ENCODE data around the gene MBP.

Gene MBP

GRCh38 chr18:77017355-77017754, 115.2 kb downstream of the MBP start:
- DNase-seq: no peak

GRCh38 chr18:77016936-77017335, 115.6 kb downstream of the MBP start:
- DNase-seq: no peak

GRCh38 chr18:77015771-77016710, 116.5 kb downstream of the MBP start:
- no peak for DNase-seq

GRCh38 chr18:77015169-77015568, 117.4 kb downstream of the MBP start:
- DNase-seq: no peak

GRCh38 chr18:77014538-77014937, 118.0 kb downstream of the MBP start:
- DNase-seq: no peak

- no peak for DNase-seq
Observed at GRCh38 chr18:77013811-77014521, 118.6 kb downstream of the MBP start.

GRCh38 chr18:77012806-77013541, 119.6 kb downstream of the MBP start:
- no peak for DNase-seq

- no peak for DNase-seq
Observed at GRCh38 chr18:77012120-77012519, 120.5 kb downstream of the MBP start.

- DNase-seq: no peak
Observed at GRCh38 chr18:77009675-77010074, 122.9 kb downstream of the MBP start.

- DNase-seq: no peak
Observed at GRCh38 chr18:77008576-77009315, 123.8 kb downstream of the MBP start.

- no peak for DNase-seq
Observed at GRCh38 chr18:77008006-77008405, 124.6 kb downstream of the MBP start.

GRCh38 chr18:77007251-77007650, 125.3 kb downstream of the MBP start:
- DNase-seq: no peak

- DNase-seq: no peak
Observed at GRCh38 chr18:77006305-77007175, 126.0 kb downstream of the MBP start.

GRCh38 chr18:77005651-77006195, 126.9 kb downstream of the MBP start:
- no peak for DNase-seq

GRCh38 chr18:77004555-77005380, 127.8 kb downstream of the MBP start:
- no peak for DNase-seq

- DNase-seq: no peak
Observed at GRCh38 chr18:77003316-77003715, 129.3 kb downstream of the MBP start.

GRCh38 chr18:77002496-77002895, 130.1 kb downstream of the MBP start:
- DNase-seq: no peak

- no peak for DNase-seq
Observed at GRCh38 chr18:77001979-77002378, 130.6 kb downstream of the MBP start.

GRCh38 chr18:77001041-77001440, 131.5 kb downstream of the MBP start:
- DNase-seq: no peak

- DNase-seq: peak; percentile 18
Observed at GRCh38 chr18:77000527-77000926, 132.1 kb downstream of the MBP start.

Data from amniotic stem cell (primary cell).